LNCaP clone FGC (cell line): ENCODE measurements around the gene WNT3A.

ENCODE experiments used
- DNase-seq: peaks from one replicate; pipeline ENCODE4 v3.0.0-alpha.2; 2011; ENCODE audit warnings: low read depth
- H3K4me3 ChIP-seq: 2 replicates; pipeline ENCODE4 v1.5.1; 2011; ENCODE audit warnings: mild to moderate bottlenecking, low read depth, low read length, control low read depth
- TF ChIP-seq, protein P1 (sequence below): IDR thresholded peaks from 2 replicates; pipeline ENCODE4 v1.5.1; 2012; ENCODE audit warnings: mild to moderate bottlenecking; ENCODE audit not compliant: control insufficient read depth, insufficient read depth; ENCODE audit errors: extremely low read depth

Gene WNT3A

GRCh38 chr1:228064741-228065542 is 58.1 kb downstream of the WNT3A start:
- TF ChIP-seq, protein P1, sequence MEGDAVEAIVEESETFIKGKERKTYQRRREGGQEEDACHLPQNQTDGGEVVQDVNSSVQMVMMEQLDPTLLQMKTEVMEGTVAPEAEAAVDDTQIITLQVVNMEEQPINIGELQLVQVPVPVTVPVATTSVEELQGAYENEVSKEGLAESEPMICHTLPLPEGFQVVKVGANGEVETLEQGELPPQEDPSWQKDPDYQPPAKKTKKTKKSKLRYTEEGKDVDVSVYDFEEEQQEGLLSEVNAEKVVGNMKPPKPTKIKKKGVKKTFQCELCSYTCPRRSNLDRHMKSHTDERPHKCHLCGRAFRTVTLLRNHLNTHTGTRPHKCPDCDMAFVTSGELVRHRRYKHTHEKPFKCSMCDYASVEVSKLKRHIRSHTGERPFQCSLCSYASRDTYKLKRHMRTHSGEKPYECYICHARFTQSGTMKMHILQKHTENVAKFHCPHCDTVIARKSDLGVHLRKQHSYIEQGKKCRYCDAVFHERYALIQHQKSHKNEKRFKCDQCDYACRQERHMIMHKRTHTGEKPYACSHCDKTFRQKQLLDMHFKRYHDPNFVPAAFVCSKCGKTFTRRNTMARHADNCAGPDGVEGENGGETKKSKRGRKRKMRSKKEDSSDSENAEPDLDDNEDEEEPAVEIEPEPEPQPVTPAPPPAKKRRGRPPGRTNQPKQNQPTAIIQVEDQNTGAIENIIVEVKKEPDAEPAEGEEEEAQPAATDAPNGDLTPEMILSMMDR: no peak
- no peak overlapping the region for H3K4me3 ChIP-seq
- no peak for DNase-seq

DNA sequence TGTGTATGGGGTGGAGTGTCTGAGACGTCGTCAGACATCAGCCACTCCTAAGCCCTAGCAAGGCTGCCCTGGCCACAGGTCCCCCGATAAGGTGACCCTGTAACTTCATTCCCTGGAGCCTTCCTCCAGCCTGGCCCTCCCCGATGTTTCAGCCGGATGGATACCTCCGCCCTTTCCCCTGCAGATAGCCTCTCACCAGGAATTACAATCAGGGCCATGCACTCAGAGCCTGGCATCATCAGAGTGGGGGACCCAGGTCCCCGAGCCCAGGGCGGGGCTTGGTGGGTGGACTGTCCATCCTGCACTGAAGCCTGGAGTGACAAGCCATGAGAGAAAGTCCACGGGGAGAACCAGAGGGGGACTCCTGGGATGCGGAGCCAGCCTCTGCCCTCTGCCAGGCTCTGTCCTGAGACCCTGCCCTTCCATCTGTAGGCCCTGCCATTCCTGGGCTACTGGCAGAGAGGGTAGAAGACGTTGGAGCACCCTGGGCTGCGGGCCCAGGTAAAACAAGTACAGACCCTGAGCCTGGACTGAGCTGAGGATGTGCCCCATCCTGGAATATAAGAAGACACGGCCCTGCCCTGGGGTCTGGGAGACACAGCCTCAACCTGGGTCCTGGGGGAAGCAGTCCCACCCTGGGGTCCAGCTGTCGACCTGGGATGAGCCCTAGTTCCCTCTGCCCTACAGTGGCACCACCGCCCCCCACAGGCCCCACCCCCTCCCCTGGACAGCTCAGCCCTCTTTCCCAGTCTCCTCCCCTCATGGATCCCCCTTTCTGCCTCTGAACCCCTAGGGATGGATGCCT is 58.9 kb downstream of the WNT3A start:
- DNase-seq: no peak
- H3K4me3 ChIP-seq: no peak overlapping the region
- TF ChIP-seq, protein P1: no peak

DNA sequence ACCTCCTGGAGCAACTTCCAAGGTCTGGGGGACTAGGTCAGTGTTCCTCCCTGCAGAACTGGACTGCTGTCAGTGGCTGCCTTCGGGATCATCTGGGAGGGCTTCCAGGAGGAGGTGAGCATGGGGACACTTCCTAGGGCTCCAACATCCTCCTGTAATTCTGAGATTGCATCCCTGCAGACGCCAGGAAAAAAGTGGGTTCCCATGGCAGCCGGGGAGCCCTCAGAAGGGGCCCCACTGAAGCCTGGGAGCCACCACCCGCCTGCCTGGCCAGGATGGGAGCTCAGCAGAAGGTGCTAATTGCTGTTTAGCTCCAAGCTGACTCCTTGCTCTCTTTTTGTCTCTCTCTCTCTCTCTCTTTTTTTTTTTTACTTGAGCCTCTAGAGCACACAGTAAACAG is 59.6 kb downstream of the WNT3A start:
- TF ChIP-seq, protein P1: no peak
- no peak for DNase-seq
- H3K4me3 ChIP-seq: no peak overlapping the region

- no peak overlapping the region for H3K4me3 ChIP-seq
- TF ChIP-seq, protein P1: no peak
- DNase-seq: no peak
These were observed 60.3 kb downstream of the WNT3A start for GRCh38 chr1:228066891-228067654.

DNA sequence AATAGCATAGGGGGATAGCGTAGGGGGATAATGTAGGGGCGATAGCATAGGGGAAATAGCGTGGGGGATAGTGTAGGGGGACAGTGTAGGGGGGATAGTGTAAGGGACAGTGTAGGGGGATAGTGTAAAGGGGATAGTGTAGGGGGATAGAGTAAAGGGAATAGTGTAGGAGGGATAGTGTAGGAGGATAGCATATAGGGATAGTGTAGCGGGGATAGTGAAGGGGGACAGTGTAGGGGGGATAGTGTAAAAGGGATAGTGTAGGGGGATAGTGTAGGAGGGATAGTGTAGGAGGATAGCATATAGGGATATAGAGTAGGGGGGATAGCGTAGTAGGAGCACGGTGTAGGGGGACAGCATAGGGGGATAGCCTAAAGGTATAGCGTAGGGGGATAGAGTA is 61.6 kb downstream of the WNT3A start:
- TF ChIP-seq, protein P1: no peak
- DNase-seq: no peak
- H3K4me3 ChIP-seq: no peak overlapping the region

GRCh38 chr1:228070173-228070572 is 63.4 kb downstream of the WNT3A start:
- TF ChIP-seq, protein P1: no peak
- no peak for DNase-seq
- no peak overlapping the region for H3K4me3 ChIP-seq
